CD14-positive monocyte (primary cell): ENCODE data around the gene TMEM60. TPM values are rescaled to one million over a fixed set of nuclear protein-coding genes. Genes with fewer than 3 reads are reported as not detected.

ENCODE experiments used
- DNase-seq, 3 donors: peaks; one replicate each; pipeline ENCODE4 v3.0.0-alpha.2; 2011 to 2022
- H2AFZ ChIP-seq: 2 replicates; pipeline ENCODE4 v1.6.0; 2012; ENCODE audit warnings: mild to moderate bottlenecking, low read depth, low read length, inconsistent platforms; ENCODE audit not compliant: insufficient read depth, poor library complexity, severe bottlenecking
- H3K27ac ChIP-seq, 2 donors: 1 replicate in 1 of 2; 2 replicates in 1 of 2; pipeline ENCODE4 v1.5.1; 2012 to 2013; ENCODE audit warnings: low read length in 2 of 2, control low read depth in 1 of 2, inconsistent platforms in 1 of 2, low read depth in 1 of 2, mild to moderate bottlenecking in 1 of 2
- H3K27me3 ChIP-seq, 2 donors: one replicate each; pipeline versions ENCODE4 v1.6.0 to v1.6.1; 2011 to 2013; ENCODE audit warnings: low read length in 2 of 2; ENCODE audit not compliant: control insufficient read depth in 2 of 2, insufficient read depth in 2 of 2
- H3K36me3 ChIP-seq, 2 donors: replicated peaks in 1 of 2; 1 replicate in 1 of 2; 2 replicates in 1 of 2; pipeline versions ENCODE4 v1.5.1 to v1.6.1; 2012 to 2013; ENCODE audit warnings: low read length in 2 of 2, control low read depth in 1 of 2, inconsistent platforms in 1 of 2, mild to moderate bottlenecking in 1 of 2; ENCODE audit not compliant: insufficient read depth in 2 of 2, control insufficient read depth in 1 of 2
- H3K4me1 ChIP-seq, 2 donors: 1 replicate in 1 of 2; 2 replicates in 1 of 2; pipeline versions ENCODE4 v1.5.1 to v1.6.1; 2012 to 2013; ENCODE audit warnings: low read length in 2 of 2, control low read depth in 1 of 2, inconsistent platforms in 1 of 2, mild to moderate bottlenecking in 1 of 2, moderate library complexity in 1 of 2; ENCODE audit not compliant: insufficient read depth in 2 of 2, control insufficient read depth in 1 of 2
- H3K4me2 ChIP-seq: replicated peaks from 2 replicates; pipeline ENCODE3; 2012; ENCODE audit warnings: low read length, moderate library complexity, mild to moderate bottlenecking; ENCODE audit not compliant: poor library complexity, severe bottlenecking; ENCODE audit errors: extremely low read depth
- H3K4me3 ChIP-seq, 3 experiments: fragments of 200-600 bp in 1 of 3; sonication (generic) in 1 of 3; replicated peaks in 1 of 3; 1 replicate in 2 of 3; 2 replicates in 1 of 3; pipeline ENCODE4 v1.5.1; 2011 to 2013; ENCODE audit warnings: low read length in 3 of 3, mild to moderate bottlenecking in 3 of 3, control low read depth in 2 of 3, low read depth in 2 of 3, inconsistent platforms in 1 of 3, moderate library complexity in 1 of 3
- H3K79me2 ChIP-seq: 2 replicates; pipeline ENCODE4 v1.6.0; 2012; ENCODE audit warnings: mild to moderate bottlenecking, control low read depth, inconsistent platforms, low read length, moderate library complexity; ENCODE audit not compliant: insufficient read depth
- H3K9ac ChIP-seq: 2 replicates; pipeline ENCODE4 v1.6.0; 2017; ENCODE audit warnings: low read length, mild to moderate bottlenecking; ENCODE audit not compliant: insufficient read depth, poor library complexity, severe bottlenecking
- H3K9me3 ChIP-seq, 2 donors: replicated peaks in 1 of 2; 1 replicate in 1 of 2; 2 replicates in 1 of 2; pipeline versions ENCODE4 v1.5.1 to v1.6.1; 2012 to 2013; ENCODE audit warnings: low read length in 2 of 2, control low read depth in 1 of 2; ENCODE audit not compliant: control insufficient read depth in 1 of 2, insufficient read depth in 1 of 2
- H4K20me1 ChIP-seq: 2 replicates; pipeline ENCODE4 v1.6.0; 2012; ENCODE audit warnings: mild to moderate bottlenecking, low read length, control low read depth, moderate library complexity; ENCODE audit not compliant: insufficient read depth
- H3K27ac Mint-ChIP-seq, 7 donors: one replicate each; pipeline ENCODE4 v1.8.0; 2020; ENCODE audit warnings: mild to moderate bottlenecking in 7 of 7, mixed read lengths in 7 of 7, moderate library complexity in 6 of 7, inconsistent platforms in 2 of 7
- H3K27me3 Mint-ChIP-seq, 3 donors: one replicate each; pipeline ENCODE4 v1.8.0; 2021 to 2022; ENCODE audit warnings: low read depth in 3 of 3, mild to moderate bottlenecking in 3 of 3, mixed read lengths in 3 of 3, moderate library complexity in 3 of 3, inconsistent platforms in 1 of 3
- H3K36me3 Mint-ChIP-seq, 2 donors: one replicate each; pipeline ENCODE4 v1.8.0; 2020; ENCODE audit warnings: mixed read lengths in 2 of 2, inconsistent platforms in 1 of 2, mild to moderate bottlenecking in 1 of 2
- H3K4me1 Mint-ChIP-seq: one replicate; pipeline ENCODE4 v1.8.0; 2020; ENCODE audit warnings: mild to moderate bottlenecking, mixed read lengths
- H3K4me3 Mint-ChIP-seq, 2 donors: one replicate each; pipeline ENCODE4 v1.8.0; 2020; ENCODE audit warnings: mild to moderate bottlenecking in 2 of 2, mixed read lengths in 2 of 2, moderate library complexity in 1 of 2
- H3K9me3 Mint-ChIP-seq, 7 donors: one replicate each; pipeline ENCODE4 v1.8.0; 2020 to 2022; ENCODE audit warnings: mixed read lengths in 7 of 7, mild to moderate bottlenecking in 6 of 7, moderate library complexity in 6 of 7, inconsistent platforms in 2 of 7
- WGBS: methylation state at CpG from one replicate; pipeline ENCODE4 v1.1.5; 2013; ENCODE audit warnings: missing lambda C conversion rate; ENCODE audit not compliant: insufficient coverage; 5-methylcytosine and 5-hydroxymethylcytosine counted together
- intact Hi-C, 2 donors: fragments of 100-400 bp; cut with micrococcal nuclease; formaldehyde crosslinking; loops; one replicate each; pipeline versions ENCODE4 v1.15.0 to v1.15.1; 2023
- polyA plus RNA-seq, 3 donors: library from polyadenylated mRNA; depleted of rRNA in 1 of 3; unstranded in 2 of 3; stranded (reverse) in 1 of 3; fragments of 300-500 nt in 2 of 3; fragments of >200 nt in 1 of 3; fragmentation: Illumina TruSeq in 2 of 3; gene quantifications; 1 replicate in 2 of 3; 2 replicates in 1 of 3; pipeline ENCODE4 v1.2.3, GENCODE V29; 2012 to 2021
- TF ChIP-seq, protein P1 (sequence below): fragments of 200-600 bp; IDR thresholded peaks from one replicate; pipeline ENCODE4 v1.8.0; 2022; ENCODE audit warnings: antibody characterized with exemption, mild to moderate bottlenecking

TMEM60 gene
- polyA plus RNA-seq, 3 donors = 5.5 to 27.6 (median 25.6) TPM

DNA sequence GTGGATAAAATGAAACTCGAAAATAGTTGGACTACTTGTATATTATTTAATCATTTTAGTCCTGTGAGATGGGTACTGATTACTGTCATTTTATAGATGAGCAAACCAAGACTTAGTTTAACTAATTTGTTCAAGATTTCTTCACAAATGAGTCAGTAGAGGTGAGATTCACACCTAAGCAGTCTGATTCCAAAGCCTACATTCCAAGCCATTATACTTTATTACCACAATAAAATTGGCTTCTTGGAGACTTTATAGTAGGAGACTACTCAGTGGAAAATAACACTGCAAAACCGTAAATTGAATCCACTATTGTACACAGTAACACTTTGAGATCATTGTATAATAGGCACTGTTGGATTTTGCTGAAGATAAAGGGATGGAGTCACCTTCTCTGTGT lies 2.5 kb upstream of the TMEM60 start:
- Histone ChIP-seq H3K27me3 (no peaks in the 10 kb centered on the region), H3K27ac (no peak overlapping the region), H3K9me3 (peaks cover under 1 to 3% of the 10 kb centered on the region in 2 donors), H4K20me1 (peaks cover 17% of the 10 kb centered on the region), H3K4me2 (no peak overlapping the region), H2AFZ (no peak overlapping the region), H3K9ac (no peak overlapping the region), H3K4me3 (no peak overlapping the region), H3K79me2 (peaks cover 98% of the 10 kb centered on the region), H3K36me3 (no peaks in the 10 kb centered on the region), H3K4me1 (peaks cover 29 to 45% of the 10 kb centered on the region in 2 donors)
- peaks cover 5 to 13% of the 10 kb centered on the region in 2 donors for H3K36me3 Mint-ChIP-seq
- H3K27ac Mint-ChIP-seq = no peak overlapping the region
- peaks cover 55% of the 10 kb centered on the region for H3K4me1 Mint-ChIP-seq
- H3K27me3 Mint-ChIP-seq = no peaks in the 10 kb centered on the region
- WGBS = no CpG with 5 or more reads among the region's 2 CpGs
- DNase-seq = no peak
- intact Hi-C loops = no loop called here
- TF ChIP-seq, protein P1, sequence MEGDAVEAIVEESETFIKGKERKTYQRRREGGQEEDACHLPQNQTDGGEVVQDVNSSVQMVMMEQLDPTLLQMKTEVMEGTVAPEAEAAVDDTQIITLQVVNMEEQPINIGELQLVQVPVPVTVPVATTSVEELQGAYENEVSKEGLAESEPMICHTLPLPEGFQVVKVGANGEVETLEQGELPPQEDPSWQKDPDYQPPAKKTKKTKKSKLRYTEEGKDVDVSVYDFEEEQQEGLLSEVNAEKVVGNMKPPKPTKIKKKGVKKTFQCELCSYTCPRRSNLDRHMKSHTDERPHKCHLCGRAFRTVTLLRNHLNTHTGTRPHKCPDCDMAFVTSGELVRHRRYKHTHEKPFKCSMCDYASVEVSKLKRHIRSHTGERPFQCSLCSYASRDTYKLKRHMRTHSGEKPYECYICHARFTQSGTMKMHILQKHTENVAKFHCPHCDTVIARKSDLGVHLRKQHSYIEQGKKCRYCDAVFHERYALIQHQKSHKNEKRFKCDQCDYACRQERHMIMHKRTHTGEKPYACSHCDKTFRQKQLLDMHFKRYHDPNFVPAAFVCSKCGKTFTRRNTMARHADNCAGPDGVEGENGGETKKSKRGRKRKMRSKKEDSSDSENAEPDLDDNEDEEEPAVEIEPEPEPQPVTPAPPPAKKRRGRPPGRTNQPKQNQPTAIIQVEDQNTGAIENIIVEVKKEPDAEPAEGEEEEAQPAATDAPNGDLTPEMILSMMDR = no peak
- H3K9me3 Mint-ChIP-seq = peaks cover 2 to 9% (median 7%) of the 10 kb centered on the region in 7 donors
- no peak overlapping the region for H3K4me3 Mint-ChIP-seq

GRCh38 chr7:77800158-77800557 lies 1.9 kb upstream of the TMEM60 start:
- no peak overlapping the region for H2AFZ ChIP-seq

More at GRCh38 chr7:77800158-77800557, 1.9 kb upstream of the TMEM60 start:
- no peak for DNase-seq
- H3K36me3 Mint-ChIP-seq = peaks cover under 1 to 10% of the 10 kb centered on the region in 2 donors
- H4K20me1 ChIP-seq = peaks cover 17% of the 10 kb centered on the region
- H3K4me1 Mint-ChIP-seq = peaks cover 59% of the 10 kb centered on the region
- H3K4me2 ChIP-seq = peak overlapping the region; percentile 86
- no peaks in the 10 kb centered on the region for H3K27me3 Mint-ChIP-seq
- H3K4me1 ChIP-seq = peaks cover 29 to 47% of the 10 kb centered on the region in 2 donors
- H3K4me3 Mint-ChIP-seq = peak overlapping the region in 1 of 2 donors; percentile 98
- H3K9me3 ChIP-seq = no peaks in the 10 kb centered on the region
- peak overlapping the region in 2 of 7 donors; percentile 33 to 40 for H3K27ac Mint-ChIP-seq
- intact Hi-C loops = no loop called here
- no peak overlapping the region for H3K9ac ChIP-seq
- no peak overlapping the region for H3K27ac ChIP-seq
- peaks cover 98% of the 10 kb centered on the region for H3K79me2 ChIP-seq
- TF ChIP-seq, protein P1 = no peak
- H3K9me3 Mint-ChIP-seq = peaks cover 0 to 4% (median 3%) of the 10 kb centered on the region in 7 donors
- no peaks in the 10 kb centered on the region for H3K27me3 ChIP-seq
- no CpG with 5 or more reads among the region's 4 CpGs for WGBS
- peak overlapping the region in 1 of 3 experiments; percentile 97 for H3K4me3 ChIP-seq
- no peaks in the 10 kb centered on the region for H3K36me3 ChIP-seq
